Measurements from ENCODE around the gene FA2H. TPM values are rescaled to one million over a fixed set of nuclear protein-coding genes. Genes with fewer than 3 reads are reported as not detected.

Gene FA2H
- total and polyA plus RNA-seq, 10 of the 15 experiments (the other 5 are each of a cell fraction or from before 2014, with no cell fraction given) = 0.05 to 0.73 (median 0.51) TPM; not detected in 3

DNA sequence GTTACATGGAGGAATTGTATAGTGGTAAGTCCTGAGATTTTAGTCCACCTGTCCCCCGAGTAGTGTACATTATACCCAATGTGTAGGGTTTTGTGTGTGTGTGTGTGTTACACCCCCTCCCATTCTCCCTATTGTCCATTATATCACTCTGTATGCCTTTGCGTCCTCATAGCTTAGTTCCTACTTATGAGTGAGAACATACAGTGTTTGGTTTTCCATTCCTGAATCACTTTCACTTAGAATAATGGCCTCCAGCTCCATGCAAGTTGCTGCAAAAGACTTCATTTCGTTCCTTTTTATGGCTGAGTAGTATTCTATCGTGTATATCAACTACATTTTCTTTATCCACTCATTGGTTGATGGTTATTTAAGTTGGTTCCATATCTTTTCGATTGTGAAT, 635 bp upstream of the FA2H start:
- no peaks in the 10 kb centered on the region for H3K9me3 ChIP-seq (replicated peaks; ENCODE audit: control insufficient read depth, insufficient read depth, low read length)
- H3K9ac ChIP-seq (ENCODE audit: control insufficient read depth, insufficient read depth, low read length) = no peak overlapping the region
- BruUV-seq (replicated peaks) = no TSS peak
- H3K36me3 ChIP-seq (ENCODE audit: control insufficient read depth in 2 of 2, insufficient read depth in 2 of 2, low read length in 1 of 2) = no peaks in the 10 kb centered on the region
- WGBS (ENCODE audit: insufficient coverage, insufficient replicate concordance, low lambda C conversion rate, missing lambda C conversion rate) = 33% methylated on average over 5 of the region's 5 CpGs
- no peak overlapping the region; the same call in 1 of the 2 replicates for H2AFZ ChIP-seq (ENCODE audit: control insufficient read depth, low read depth, low read length)
- TF ChIP-seq WRNIP1 (IDR thresholded peaks at IDR 0.05; ENCODE audit: borderline replicate concordance, low read depth, low read length) (no peak), HDAC2 (IDR thresholded peaks at IDR 0.05) (no peak), JUNB (IDR thresholded peaks at IDR 0.05) (no peak), TCF7 (IDR thresholded peaks at IDR 0.05; ENCODE audit: borderline replicate concordance) (no peak), RCOR1 (conservative IDR thresholded peaks at IDR 0.05; ENCODE audit: low read depth, low read length) (no peak), RB1 (IDR thresholded peaks at IDR 0.05; ENCODE audit: borderline replicate concordance) (no peak), MYB (IDR thresholded peaks at IDR 0.05; ENCODE audit: borderline replicate concordance, low read depth, low read length) (no peak)
- TF ChIP-seq, protein P1, sequence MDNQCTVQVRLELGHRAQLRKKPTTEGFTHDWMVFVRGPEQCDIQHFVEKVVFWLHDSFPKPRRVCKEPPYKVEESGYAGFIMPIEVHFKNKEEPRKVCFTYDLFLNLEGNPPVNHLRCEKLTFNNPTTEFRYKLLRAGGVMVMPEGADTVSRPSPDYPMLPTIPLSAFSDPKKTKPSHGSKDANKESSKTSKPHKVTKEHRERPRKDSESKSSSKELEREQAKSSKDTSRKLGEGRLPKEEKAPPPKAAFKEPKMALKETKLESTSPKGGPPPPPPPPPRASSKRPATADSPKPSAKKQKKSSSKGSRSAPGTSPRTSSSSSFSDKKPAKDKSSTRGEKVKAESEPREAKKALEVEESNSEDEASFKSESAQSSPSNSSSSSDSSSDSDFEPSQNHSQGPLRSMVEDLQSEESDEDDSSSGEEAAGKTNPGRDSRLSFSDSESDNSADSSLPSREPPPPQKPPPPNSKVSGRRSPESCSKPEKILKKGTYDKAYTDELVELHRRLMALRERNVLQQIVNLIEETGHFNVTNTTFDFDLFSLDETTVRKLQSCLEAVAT (IDR thresholded peaks at IDR 0.05) = no peak
- TF ChIP-seq, protein P2, sequence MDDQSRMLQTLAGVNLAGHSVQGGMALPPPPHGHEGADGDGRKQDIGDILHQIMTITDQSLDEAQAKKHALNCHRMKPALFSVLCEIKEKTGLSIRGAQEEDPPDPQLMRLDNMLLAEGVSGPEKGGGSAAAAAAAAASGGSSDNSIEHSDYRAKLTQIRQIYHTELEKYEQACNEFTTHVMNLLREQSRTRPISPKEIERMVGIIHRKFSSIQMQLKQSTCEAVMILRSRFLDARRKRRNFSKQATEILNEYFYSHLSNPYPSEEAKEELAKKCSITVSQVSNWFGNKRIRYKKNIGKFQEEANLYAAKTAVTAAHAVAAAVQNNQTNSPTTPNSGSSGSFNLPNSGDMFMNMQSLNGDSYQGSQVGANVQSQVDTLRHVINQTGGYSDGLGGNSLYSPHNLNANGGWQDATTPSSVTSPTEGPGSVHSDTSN (IDR thresholded peaks at IDR 0.05; ENCODE audit: insufficient replicate concordance, low read depth, low read length) = no peak
- TF ChIP-seq, protein P3, sequence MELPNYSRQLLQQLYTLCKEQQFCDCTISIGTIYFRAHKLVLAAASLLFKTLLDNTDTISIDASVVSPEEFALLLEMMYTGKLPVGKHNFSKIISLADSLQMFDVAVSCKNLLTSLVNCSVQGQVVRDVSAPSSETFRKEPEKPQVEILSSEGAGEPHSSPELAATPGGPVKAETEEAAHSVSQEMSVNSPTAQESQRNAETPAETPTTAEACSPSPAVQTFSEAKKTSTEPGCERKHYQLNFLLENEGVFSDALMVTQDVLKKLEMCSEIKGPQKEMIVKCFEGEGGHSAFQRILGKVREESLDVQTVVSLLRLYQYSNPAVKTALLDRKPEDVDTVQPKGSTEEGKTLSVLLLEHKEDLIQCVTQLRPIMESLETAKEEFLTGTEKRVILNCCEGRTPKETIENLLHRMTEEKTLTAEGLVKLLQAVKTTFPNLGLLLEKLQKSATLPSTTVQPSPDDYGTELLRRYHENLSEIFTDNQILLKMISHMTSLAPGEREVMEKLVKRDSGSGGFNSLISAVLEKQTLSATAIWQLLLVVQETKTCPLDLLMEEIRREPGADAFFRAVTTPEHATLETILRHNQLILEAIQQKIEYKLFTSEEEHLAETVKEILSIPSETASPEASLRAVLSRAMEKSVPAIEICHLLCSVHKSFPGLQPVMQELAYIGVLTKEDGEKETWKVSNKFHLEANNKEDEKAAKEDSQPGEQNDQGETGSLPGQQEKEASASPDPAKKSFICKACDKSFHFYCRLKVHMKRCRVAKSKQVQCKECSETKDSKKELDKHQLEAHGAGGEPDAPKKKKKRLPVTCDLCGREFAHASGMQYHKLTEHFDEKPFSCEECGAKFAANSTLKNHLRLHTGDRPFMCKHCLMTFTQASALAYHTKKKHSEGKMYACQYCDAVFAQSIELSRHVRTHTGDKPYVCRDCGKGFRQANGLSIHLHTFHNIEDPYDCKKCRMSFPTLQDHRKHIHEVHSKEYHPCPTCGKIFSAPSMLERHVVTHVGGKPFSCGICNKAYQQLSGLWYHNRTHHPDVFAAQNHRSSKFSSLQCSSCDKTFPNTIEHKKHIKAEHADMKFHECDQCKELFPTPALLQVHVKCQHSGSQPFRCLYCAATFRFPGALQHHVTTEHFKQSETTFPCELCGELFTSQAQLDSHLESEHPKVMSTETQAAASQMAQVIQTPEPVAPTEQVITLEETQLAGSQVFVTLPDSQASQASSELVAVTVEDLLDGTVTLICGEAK (IDR thresholded peaks at IDR 0.05; ENCODE audit: borderline replicate concordance) = no peak
- no peak overlapping the region for H3K27ac ChIP-seq (ENCODE audit: control insufficient read depth, insufficient read depth)
- ChIA-PET POLR2A (no interaction called here), CTCF (interaction anchor here (0.7 to 8.9 kb wide), 3 partner anchors 12 to 185 kb away, joined by 3 to 35 read pairs (median 5); no protein-coding TSS in a partner anchor), RAD21 (ENCODE audit: unreplicated experiment) (interaction anchor here (1.1 kb wide), 1 partner anchor 87 kb away, joined by 3 read pairs; no protein-coding TSS in a partner anchor), SMC1A (ENCODE audit: uncharacterized antibody, unreplicated experiment) (interaction anchor here (0.6 kb wide), 1 partner anchor 8 kb away, joined by 3 read pairs; no protein-coding TSS in a partner anchor)
- ATAC-seq (no peak), FAIRE-seq (no peak), DNase-seq (ENCODE audit: low read depth, low spot score) (no peak)
- peak overlapping the region; percentile 71; the same call in 1 of the 2 replicates for H3K4me3 ChIP-seq
- intact Hi-C loops (cut with micrococcal nuclease; ENCODE audit: unreplicated experiment) (no loop called here), in situ Hi-C loops (cut with MboI) (no loop called here)
- H3K27me3 ChIP-seq (replicated peaks in 1 of 2; ENCODE audit: control insufficient read depth in 2 of 2, insufficient read depth in 2 of 2, low read length in 1 of 2) = peaks cover 0 to 5% of the 10 kb centered on the region in 2 experiments
- H4K20me1 ChIP-seq (ENCODE audit: control insufficient read depth, insufficient read depth) = no peaks in the 10 kb centered on the region
- no peaks in the 10 kb centered on the region for H3K79me2 ChIP-seq (ENCODE audit: control insufficient read depth, insufficient read depth, low read length)
- peak overlapping the region; percentile 91 for H3K4me2 ChIP-seq (ENCODE audit: control insufficient read depth, insufficient read depth)
- peaks cover 18% of the 10 kb centered on the region for H3K4me1 ChIP-seq (ENCODE audit: control insufficient read depth, insufficient read depth, low read length)
